GM12873 (cell line): ENCODE measurements around the gene ZCWPW1.

ENCODE experiments used
- CTCF ChIP-seq: IDR thresholded peaks from 2 replicates; pipeline ENCODE4 v1.5.1; 2012; ENCODE audit warnings: low read depth, mild to moderate bottlenecking, moderate library complexity, low read length, control low read depth; ENCODE audit not compliant: insufficient read depth; ENCODE audit errors: missing control alignments

The ZCWPW1 gene

GRCh38 chr7:100428199-100428966 is at the start of gene ZCWPW1:
TSS of gene ZCWPW1 (minus strand) at chr7:100428703. CDS start at chr7:100420649, 8,054 bp downstream.
- peak; percentile 1 for TF ChIP-seq CTCF

GRCh38 chr7:100477871-100478267 is 49.4 kb upstream of the ZCWPW1 start:
- no peak for TF ChIP-seq CTCF

GRCh38 chr7:100476903-100477870 is 48.7 kb upstream of the ZCWPW1 start:
- peak; percentile 56 for TF ChIP-seq CTCF

GRCh38 chr7:100476101-100476780 is 47.7 kb upstream of the ZCWPW1 start:
- no peak for TF ChIP-seq CTCF

- TF ChIP-seq CTCF, result no peak
These were observed 47.0 kb upstream of the ZCWPW1 start for GRCh38 chr7:100475549-100475948.

GRCh38 chr7:100472854-100473499 is 44.5 kb upstream of the ZCWPW1 start:
- no peak for TF ChIP-seq CTCF
